ENCODE results near the gene DPY30. TPM values are rescaled to one million over a fixed set of nuclear protein-coding genes. Genes with fewer than 3 reads are reported as not detected.
A peak's percentile ranks its signal among the peaks of the same experiment; 100 is the strongest.

Gene DPY30
- total and polyA plus RNA-seq, 2 donors (not counting 1 experiment from before 2014, with no cell fraction given) = 43.4 to 56.8 TPM

DNA sequence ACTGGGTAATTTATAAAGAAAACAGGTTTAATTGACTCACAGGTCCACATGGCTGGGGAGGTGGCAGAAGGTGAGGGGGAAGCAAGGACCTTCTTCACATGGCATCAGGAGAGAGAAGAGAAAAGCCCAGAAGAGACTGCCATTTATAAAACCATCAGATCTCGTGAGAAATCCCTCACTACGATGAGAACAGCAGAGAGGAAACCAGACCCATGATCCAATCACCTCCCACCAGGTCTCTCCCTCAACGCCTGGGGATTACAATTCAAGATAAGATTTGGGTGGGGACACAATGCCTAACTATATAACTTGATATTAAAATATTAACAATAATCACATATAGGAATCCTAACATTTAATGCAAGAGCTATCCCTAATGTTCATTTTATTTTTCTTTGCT, 60.6 kb downstream of the DPY30 start:
- Histone ChIP-seq H4K20me1 (ENCODE audit: control insufficient read depth, insufficient read depth, low read length, poor library complexity, severe bottlenecking) (no peaks in the 10 kb centered on the region), H3K4me3 (ENCODE audit: control extremely low read depth in 1 of 5, extremely low read depth in 1 of 5, insufficient read depth in 1 of 5, low read depth in 2 of 5, low read length in 4 of 5) (no peak overlapping the region), H3K9ac (ENCODE audit: low read length) (no peak overlapping the region), H3K4me1 (ENCODE audit: control insufficient read depth in 2 of 2, insufficient read depth in 2 of 2, low read length in 2 of 2) (peaks cover 14 to 16% of the 10 kb centered on the region in 2 donors), H3K36me3 (replicated peaks in 1 of 2; ENCODE audit: control extremely low read depth in 1 of 2, control insufficient read depth in 1 of 2, extremely low read depth in 1 of 2, insufficient read depth in 2 of 2, low read length in 1 of 2) (peaks cover 1 to 3% of the 10 kb centered on the region in 2 experiments), H3K27me3 (replicated peaks in 1 of 4; ENCODE audit: control extremely low read depth in 1 of 4, control insufficient read depth in 3 of 4, insufficient read depth in 4 of 4, low read length in 3 of 4) (no peaks in the 10 kb centered on the region), H3K4me2 (replicated peaks; ENCODE audit: low read depth, low read length, poor library complexity, severe bottlenecking) (no peak overlapping the region), H3K27ac (ENCODE audit: low read length in 2 of 2) (peak overlapping the region in 1 of 2 donors; percentile 9), H2AFZ (ENCODE audit: insufficient read depth, low read depth, low read length, poor library complexity, severe bottlenecking) (no peak overlapping the region), H3K79me2 (ENCODE audit: control insufficient read depth, insufficient read depth, low read length) (peaks cover 93% of the 10 kb centered on the region), H3K9me3 (ENCODE audit: control extremely low read depth in 1 of 3, control insufficient read depth in 2 of 3, insufficient read depth in 1 of 3, low read length in 2 of 3) (no peaks in the 10 kb centered on the region)
- Mint-ChIP-seq H3K27ac (no peak overlapping the region), H3K4me3 (no peak overlapping the region), H3K4me1 (peaks cover 34% of the 10 kb centered on the region), H3K27me3 (no peaks in the 10 kb centered on the region), H3K9me3 (ENCODE audit: insufficient read depth) (no peaks in the 10 kb centered on the region)
- DNase-seq (no peak), ATAC-seq (ENCODE audit: low read depth) (no peak)
- no CpG with 5 or more reads among the region's 3 CpGs for WGBS (ENCODE audit: insufficient coverage)
- TF ChIP-seq EZH2 (IDR thresholded peaks at IDR 0.05; ENCODE audit: borderline replicate concordance, insufficient read depth, low read depth, low read length, poor library complexity, severe bottlenecking) = no peak
- TF ChIP-seq, protein P1, sequence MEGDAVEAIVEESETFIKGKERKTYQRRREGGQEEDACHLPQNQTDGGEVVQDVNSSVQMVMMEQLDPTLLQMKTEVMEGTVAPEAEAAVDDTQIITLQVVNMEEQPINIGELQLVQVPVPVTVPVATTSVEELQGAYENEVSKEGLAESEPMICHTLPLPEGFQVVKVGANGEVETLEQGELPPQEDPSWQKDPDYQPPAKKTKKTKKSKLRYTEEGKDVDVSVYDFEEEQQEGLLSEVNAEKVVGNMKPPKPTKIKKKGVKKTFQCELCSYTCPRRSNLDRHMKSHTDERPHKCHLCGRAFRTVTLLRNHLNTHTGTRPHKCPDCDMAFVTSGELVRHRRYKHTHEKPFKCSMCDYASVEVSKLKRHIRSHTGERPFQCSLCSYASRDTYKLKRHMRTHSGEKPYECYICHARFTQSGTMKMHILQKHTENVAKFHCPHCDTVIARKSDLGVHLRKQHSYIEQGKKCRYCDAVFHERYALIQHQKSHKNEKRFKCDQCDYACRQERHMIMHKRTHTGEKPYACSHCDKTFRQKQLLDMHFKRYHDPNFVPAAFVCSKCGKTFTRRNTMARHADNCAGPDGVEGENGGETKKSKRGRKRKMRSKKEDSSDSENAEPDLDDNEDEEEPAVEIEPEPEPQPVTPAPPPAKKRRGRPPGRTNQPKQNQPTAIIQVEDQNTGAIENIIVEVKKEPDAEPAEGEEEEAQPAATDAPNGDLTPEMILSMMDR (IDR thresholded peaks at IDR 0.05) = no peak
- ChIA-PET CTCF (no interaction called here), POLR2A (no interaction called here)
- intact Hi-C loops (cut with micrococcal nuclease) = no loop called here

DNA sequence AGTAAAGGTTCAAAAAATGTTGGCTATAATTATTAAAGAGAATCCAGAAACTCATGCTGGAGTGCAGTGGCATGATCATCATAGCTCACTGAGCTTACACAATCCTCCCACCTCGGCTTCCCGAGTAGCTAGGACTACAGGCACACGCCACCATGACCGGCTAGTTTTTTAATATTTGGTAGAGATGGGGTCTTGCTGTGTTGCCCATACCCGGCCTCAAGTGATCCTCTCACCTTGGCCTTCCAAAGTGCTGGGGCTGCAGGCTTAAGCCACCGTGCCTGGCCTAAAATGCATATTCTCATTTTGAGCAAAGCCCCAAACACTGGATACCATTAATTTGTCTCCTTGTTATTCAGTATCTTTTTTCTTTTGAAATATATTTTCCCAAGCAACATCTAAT, 61.2 kb downstream of the DPY30 start:
- H4K20me1 ChIP-seq (ENCODE audit: control insufficient read depth, insufficient read depth, low read length, poor library complexity, severe bottlenecking) = peaks cover 2% of the 10 kb centered on the region
- POLR2A ChIA-PET = no interaction called here

More for the DNA sequence above, 61.2 kb downstream of the DPY30 start:
- intact Hi-C loops (cut with micrococcal nuclease) = no loop called here
- Histone ChIP-seq H3K4me3 (ENCODE audit: control extremely low read depth in 1 of 5, extremely low read depth in 1 of 5, insufficient read depth in 1 of 5, low read depth in 2 of 5, low read length in 4 of 5) (no peak overlapping the region), H3K36me3 (replicated peaks in 1 of 2; ENCODE audit: control extremely low read depth in 1 of 2, control insufficient read depth in 1 of 2, extremely low read depth in 1 of 2, insufficient read depth in 2 of 2, low read length in 1 of 2) (peaks cover 0 to 3% of the 10 kb centered on the region in 2 experiments), H3K9me3 (ENCODE audit: control extremely low read depth in 1 of 3, control insufficient read depth in 2 of 3, insufficient read depth in 1 of 3, low read length in 2 of 3) (no peaks in the 10 kb centered on the region), H3K4me1 (ENCODE audit: control insufficient read depth in 2 of 2, insufficient read depth in 2 of 2, low read length in 2 of 2) (peaks cover 14 to 16% of the 10 kb centered on the region in 2 donors), H3K9ac (ENCODE audit: low read length) (no peak overlapping the region), H3K4me2 (replicated peaks; ENCODE audit: low read depth, low read length, poor library complexity, severe bottlenecking) (no peak overlapping the region), H3K79me2 (ENCODE audit: control insufficient read depth, insufficient read depth, low read length) (peaks cover 93% of the 10 kb centered on the region), H3K27ac (ENCODE audit: low read length in 2 of 2) (no peak overlapping the region), H3K27me3 (replicated peaks in 1 of 4; ENCODE audit: control extremely low read depth in 1 of 4, control insufficient read depth in 3 of 4, insufficient read depth in 4 of 4, low read length in 3 of 4) (no peaks in the 10 kb centered on the region), H2AFZ (ENCODE audit: insufficient read depth, low read depth, low read length, poor library complexity, severe bottlenecking) (no peak overlapping the region)
- peak overlapping the region; percentile 26 for H3K27ac Mint-ChIP-seq
- ATAC-seq (ENCODE audit: low read depth) = no peak
- no peak overlapping the region for H3K4me3 Mint-ChIP-seq
- DNase-seq = no peak
- TF ChIP-seq, protein P1 (IDR thresholded peaks at IDR 0.05) = no peak
- TF ChIP-seq EZH2 (IDR thresholded peaks at IDR 0.05; ENCODE audit: borderline replicate concordance, insufficient read depth, low read depth, low read length, poor library complexity, severe bottlenecking) = no peak
- H3K9me3 Mint-ChIP-seq (ENCODE audit: insufficient read depth) = no peaks in the 10 kb centered on the region
- H3K27me3 Mint-ChIP-seq = no peaks in the 10 kb centered on the region
- CTCF ChIA-PET = no interaction called here
- H3K4me1 Mint-ChIP-seq = peaks cover 38% of the 10 kb centered on the region
- WGBS (ENCODE audit: insufficient coverage) = no CpG with 5 or more reads among the region's 6 CpGs

Other genes starting within 250 kb of the DPY30 start
- 64.2 and 65.8 TPM in 2 replicates for gene MEMO1, start 28.8 kb downstream of the DPY30 start, total RNA-seq
- 44.8 and 46.7 TPM in 2 replicates for gene MEMO1, start 28.8 kb downstream of the DPY30 start, polyA plus RNA-seq
- gene SPAST, start 23.8 kb upstream of the DPY30 start, total RNA-seq = 26.8 and 28.9 TPM in 2 replicates
- gene SPAST, start 23.8 kb upstream of the DPY30 start, polyA plus RNA-seq = 6.2 and 11.1 TPM in 2 replicates
- gene SLC30A6, start 126.1 kb upstream of the DPY30 start, total RNA-seq = 19.0 and 20.1 TPM in 2 replicates
- 5.9 and 7.8 TPM in 2 replicates for gene SLC30A6, start 126.1 kb upstream of the DPY30 start, polyA plus RNA-seq
- 0.78 and 0.94 TPM in 2 replicates for gene NLRC4, start 225.1 kb upstream of the DPY30 start, total RNA-seq
- 0.46 and 0.64 TPM in 2 replicates for gene NLRC4, start 225.1 kb upstream of the DPY30 start, polyA plus RNA-seq
- gene YIPF4, start 238.1 kb upstream of the DPY30 start, total RNA-seq = 38.0 and 42.4 TPM in 2 replicates
- 3.4 TPM in 2 replicates for gene YIPF4, start 238.1 kb upstream of the DPY30 start, polyA plus RNA-seq